ENCODE measurements around the gene FHIP2A.
"Not testable (repeated sequence)": the region's sequence is repeated elsewhere in the genome, so short reads cannot be mapped to it uniquely, and the experiment has no call there.

FHIP2A gene

DNA sequence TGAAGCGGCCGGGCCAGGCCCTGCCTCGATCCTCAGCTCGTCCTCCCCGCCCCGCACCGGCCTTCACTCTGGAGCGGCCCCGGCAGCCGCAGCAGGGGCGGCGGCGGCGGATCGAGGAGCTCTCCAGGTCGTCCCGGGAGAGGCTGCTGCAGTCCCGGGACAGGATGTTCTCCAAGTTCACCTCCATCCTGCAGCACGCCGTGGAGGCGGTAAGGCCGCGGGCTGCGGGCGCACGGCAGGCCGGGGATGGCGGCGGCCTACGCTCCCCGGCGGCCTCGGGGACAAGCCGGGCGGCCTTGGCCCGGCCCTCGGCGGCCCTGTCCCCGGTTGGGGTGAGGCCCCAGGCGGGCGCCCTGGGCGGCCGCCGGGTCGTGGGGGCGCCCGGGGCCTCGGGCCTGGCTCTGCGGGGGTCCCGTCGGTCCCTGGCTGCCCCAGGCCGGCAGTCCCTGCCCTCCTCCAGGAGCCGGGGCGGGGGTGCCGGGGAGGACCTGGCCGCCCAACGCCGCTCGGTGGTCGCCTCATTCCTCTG is 399 bp downstream of the FHIP2A start:
- no peak for DNase-seq

DNA sequence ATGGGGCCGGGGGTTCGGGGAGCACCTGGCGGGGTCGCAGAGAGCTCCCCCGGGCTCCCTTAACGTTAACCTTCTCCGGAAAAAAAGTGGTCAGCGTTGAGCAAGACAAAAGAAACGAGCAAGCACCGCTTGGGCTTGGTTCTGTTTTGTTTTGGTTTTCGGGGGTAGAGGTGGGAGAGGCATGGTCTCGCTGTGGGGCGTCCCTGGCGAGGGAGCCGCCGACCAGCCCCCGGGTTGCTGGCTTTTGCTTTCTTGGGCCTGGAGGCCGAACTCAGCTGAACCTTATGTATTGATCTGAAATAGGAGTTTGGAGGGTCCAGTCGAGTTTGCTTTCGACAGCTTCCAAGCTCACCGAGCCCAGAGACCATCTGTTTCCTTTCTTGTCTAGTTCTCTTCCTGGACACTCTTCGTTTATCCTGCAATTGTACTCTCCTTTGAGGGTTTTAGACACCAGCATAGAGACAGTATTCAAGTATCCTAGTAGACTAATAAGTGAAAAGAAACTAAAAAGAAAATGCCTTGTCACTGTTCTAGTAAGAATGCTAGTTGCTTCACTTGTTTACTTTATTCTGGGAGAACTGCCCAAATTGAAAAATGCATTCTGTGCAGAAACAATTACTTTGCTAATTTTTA is 980 bp downstream of the FHIP2A start:
- no peak for DNase-seq

DNA sequence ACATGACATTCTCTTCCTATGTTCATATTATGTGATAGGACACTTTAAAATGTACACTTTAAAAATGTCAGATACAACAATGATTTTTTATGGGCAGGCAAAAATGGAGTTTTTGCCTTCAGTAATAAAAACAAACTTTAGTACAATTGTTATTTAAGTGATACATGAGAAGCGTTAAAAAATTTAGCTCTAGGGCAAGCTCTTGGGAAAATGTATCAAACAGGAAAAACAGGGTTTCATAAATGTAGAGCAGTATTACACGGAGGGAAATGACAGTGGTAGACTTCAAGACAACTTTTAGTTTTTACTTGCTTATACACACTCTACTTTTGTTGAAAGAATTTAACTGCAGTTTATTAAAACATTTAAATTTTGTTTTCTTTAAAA is 1.5 kb downstream of the FHIP2A start:
- no peak for DNase-seq

DNA sequence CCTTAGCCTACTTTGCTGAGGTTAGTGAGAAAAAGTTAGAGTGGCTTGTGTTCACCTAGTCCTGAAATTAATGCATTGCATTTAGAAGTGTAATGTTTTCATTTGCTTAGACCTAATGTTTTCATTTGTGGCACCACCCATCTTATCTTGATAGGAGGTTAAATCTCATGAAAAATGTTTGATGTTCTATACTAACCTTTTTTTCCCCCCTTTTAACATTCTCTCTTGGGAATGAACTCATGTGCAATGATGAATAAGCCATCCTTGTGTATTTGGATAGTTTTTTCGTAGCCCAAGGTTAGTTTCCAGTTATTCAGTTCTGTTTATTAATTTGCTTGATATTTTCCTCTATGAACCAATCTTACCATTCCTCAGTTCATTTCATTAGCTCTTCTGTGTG is 2.8 kb downstream of the FHIP2A start:
- no peak for DNase-seq

DNA sequence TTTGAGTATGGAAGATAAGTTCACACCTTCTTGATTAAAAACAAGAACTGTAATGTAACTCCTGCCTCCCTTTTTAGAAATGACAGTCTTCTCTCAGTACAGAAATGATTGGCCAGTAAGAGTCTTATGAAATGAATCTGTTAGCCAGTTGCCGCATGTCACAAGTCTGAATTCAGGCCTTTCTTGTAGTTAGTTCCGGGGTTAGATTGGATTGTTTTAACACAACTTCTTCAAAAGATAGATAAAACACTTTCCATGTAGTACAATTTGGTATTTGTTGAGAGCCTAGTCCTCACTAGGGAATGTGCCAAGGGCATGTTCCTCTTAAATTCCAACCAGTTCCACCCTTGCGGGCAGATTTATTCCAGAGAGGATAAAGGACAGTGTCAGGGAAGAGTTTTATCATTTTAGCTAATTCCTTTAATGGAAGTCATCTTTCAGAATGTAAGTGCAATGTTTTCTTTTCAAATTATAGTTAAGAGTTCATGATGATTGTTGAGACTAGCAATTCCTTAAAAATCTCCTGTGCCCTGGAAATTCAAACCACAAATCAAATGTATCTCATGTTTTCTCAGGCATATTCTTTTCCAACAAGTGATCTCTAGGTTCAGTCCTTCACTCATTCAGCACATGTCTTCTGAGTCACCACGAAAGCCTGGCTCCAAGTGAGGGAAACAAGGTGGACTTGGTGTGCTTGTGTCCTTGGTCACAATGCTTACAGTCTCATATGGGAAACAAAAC is 4.1 kb downstream of the FHIP2A start:
- no peak for DNase-seq

DNA sequence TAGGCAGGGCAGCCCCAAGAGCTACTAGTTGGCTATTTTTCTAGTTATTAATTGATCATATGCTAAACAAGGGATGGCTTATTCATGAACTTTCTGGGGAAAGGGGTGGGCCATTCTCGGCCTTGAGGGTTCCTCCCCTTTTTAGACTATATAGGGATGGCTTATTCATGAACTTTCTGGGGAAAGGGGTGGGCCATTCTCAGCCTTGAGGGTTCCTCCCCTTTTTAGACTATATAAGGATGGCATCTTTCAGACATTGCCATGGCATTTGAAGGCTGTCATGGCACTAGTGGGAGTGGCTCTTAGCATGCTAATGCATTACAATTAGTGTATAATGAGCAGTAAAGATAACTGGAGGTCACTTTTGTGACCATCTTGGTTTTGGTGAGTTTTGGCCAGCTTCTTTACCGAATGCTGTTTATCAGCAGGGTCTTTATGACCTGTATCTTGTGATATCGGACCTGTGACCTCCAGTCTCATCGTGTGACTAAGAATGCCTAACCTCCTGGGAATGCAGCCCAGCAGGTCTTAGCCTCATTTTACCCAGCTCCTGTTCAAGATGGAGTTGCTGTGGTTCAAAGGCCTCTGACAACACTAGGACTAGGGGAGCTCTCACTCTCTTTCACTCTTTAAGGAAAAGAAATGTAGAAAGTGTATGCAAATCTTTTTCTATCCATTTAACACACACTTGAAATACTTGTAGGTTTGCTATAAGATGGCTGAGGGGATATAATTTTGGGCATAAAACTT is 7.8 kb downstream of the FHIP2A start:
- no peak for DNase-seq

DNA sequence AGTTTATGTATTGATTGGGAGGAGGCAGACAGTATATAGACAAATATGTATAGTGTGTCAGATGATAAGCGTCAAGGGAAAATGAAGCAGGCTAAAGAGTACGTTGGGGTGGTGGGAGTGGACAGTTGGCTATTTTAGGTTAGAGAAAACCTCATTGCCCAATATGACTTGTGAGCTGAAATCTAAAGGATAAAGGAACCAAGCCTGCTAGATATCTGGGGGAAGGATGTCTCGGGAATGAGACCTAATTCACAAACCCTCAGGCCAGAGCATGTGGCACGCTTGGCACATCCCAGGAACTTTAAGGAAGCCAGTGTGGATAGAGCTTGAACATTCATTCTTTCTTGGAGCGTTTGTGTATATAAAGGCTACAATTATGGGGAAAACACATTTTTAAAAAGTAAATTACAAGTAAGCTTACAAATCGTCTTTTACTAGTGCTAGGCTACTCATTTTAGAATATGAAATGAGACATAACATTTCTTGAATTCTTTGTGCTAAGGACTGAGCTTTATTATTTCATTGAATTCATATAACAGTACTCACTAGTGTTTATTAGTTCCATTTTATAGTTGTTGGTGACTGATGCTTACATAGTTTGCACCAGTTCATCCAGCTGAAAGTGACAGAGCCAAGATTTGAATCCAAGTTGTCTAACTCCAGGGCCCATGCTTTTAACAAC is 9.7 kb downstream of the FHIP2A start:
- DNase-seq: no peak

DNA sequence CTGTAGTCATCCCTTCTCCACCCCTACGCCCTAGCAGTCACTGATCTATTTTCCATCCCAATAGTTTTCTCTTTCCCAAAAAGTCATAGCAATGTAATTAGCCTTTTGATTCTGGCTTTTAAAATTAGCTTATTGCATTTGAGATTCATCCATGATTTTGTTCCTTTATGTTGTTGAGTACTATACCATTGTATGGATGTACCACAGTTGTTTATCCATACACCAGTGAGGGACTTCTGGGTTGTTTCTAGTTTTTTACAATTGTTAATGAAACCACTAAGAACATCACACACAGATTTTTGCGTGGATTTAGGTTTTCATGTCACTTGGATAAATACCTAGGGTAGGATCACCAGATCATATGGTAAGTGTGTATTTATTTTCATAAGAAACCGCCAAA is 16.1 kb downstream of the FHIP2A start:
- no peak for DNase-seq

DNA sequence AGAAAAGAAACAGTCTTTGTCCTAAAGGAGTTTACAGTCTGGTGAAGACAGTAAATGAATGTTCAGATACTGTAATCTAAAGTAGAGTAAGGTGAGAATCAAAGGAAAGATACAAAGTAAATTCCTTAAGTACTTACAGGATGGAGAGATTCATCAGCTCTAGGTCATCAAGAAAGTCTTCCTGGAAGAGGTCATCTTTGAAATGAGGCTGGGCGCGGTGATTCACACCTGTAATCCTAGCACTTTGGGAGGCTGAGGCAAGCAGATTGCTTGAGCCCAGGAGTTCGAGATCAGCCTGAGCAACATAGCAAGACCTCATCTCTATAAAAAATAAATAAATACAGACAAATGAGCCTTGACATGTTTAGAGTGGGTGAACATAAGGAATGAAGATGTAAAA is 18.3 kb downstream of the FHIP2A start:
- DNase-seq: no peak

DNA sequence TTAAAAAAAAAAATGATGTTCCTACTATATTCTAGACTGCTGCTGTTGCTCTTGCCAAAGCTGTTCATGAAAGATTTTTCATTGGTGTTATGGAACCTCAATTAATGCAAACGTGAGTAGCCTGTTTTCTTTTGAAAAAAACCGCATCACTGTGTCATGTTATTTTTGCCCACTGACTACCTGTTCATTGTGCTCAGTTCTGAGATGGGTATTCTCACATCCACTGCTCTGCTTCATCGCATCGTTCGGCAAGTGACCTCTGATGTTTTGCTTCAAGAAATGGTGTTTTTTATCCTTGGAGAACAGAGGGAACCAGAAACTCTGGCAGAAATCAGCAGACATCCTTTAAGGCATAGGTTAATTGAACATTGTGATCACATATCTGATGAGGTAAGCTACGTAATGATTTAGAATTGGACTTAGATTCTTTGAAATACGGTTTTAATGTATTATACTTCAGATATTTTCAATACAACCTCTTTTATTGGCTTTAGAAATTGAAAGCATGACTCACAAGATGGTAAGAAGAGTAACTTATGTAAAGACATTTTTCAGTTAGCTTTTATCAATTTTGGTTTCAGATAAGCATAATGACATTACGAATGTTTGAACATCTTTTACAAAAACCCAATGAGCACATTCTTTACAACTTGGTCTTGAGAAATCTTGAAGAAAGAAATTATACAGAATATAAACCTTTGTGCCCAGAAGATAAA is 24.6 kb downstream of the FHIP2A start:
- DNase-seq: no peak

DNA sequence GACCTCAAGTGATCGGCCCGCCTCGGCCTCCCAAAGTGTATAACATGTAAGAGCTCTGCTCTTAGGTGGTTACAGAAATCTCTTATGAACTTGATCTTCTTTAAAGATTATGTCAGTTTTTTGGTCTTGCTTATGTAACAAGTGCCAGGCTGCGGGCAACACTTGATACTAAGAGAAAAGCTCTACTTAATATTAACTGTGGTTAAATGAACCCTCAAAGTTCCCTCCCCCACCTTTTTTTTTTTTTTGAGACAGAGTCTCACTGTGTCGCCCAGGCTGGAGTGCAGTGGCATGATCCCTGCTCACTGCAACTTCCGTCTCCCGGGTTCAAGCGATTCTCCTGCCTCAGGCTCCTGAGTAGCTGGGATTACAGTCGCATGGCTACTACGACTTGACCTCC is 25.9 kb downstream of the FHIP2A start:
- not testable (repeated sequence) for DNase-seq

DNA sequence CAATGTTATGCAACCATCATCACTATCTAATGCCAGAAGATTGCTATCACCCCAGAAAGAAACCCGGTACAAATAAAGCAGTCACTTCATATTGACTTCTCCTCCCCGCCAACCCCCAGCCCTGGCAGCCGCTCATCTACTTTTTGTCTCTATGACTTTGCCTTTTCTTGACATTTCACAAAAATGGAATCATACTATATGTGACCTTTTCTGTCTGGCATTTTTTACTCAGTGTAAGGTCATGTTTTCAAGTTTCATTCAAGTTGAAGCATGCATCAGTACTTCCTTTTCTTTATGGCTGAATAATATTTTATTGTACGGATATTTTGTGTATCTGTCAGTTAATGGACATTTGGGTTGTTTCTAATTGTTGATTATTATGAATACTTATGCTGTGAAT is 28.1 kb downstream of the FHIP2A start:
- DNase-seq: no peak

DNA sequence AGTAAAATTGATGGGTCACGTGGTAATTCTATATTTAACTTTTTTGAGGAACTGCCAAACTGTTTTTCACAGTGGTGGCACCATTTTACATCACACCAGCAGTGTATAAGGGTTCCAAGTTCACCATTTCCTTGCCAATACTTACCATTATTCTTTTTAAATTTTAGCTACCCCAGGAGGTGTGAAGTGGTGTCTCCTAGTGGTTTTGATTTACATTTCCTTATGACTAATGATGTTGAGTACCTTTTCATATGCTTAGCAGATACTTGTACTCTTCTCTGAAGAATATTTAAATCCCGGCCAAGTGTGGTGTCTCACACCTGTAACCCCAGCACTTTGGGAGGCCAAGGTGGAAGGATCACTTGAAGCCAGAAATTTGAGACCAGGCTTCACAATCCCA is 28.5 kb downstream of the FHIP2A start:
- no peak for DNase-seq

DNA sequence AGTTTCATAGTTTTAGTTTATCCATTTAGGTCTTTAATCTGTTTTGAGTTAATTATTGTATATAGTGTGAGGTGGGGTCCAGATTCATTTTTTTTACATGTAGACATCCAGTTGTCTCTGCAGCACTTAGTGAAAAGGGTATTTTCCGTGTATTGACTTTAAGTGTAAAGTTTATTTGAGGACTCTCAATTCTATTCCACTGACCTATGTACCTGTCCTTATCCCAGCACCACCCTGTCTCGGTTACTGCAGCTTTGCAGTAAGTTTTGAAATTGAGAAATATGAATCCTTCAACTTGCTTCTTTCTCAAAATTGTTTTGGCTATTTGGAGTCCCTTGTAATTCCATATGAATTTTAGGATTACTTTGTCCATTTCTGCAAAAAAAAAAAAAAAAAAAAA is 29.8 kb downstream of the FHIP2A start:
- no peak for DNase-seq

DNA sequence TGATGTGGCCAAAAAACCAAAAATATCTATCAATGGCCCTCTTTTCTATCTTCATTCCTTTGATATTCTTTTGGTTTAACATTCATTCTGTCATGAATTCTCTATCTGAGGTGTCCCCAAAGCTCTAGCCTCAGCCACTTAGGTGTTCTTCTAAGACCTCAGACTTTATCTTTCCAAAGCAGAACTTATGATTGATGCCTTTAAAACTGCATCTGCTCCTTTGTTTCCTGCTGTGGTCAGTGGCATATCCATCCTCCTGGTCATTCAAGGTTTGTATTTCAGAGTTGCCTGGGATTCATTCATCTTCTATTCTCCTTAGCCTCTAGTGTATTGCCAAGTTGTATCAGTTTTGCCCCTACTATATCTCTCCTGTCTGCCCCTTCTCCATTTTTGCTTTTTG is 30.6 kb downstream of the FHIP2A start:
- no peak for DNase-seq

DNA sequence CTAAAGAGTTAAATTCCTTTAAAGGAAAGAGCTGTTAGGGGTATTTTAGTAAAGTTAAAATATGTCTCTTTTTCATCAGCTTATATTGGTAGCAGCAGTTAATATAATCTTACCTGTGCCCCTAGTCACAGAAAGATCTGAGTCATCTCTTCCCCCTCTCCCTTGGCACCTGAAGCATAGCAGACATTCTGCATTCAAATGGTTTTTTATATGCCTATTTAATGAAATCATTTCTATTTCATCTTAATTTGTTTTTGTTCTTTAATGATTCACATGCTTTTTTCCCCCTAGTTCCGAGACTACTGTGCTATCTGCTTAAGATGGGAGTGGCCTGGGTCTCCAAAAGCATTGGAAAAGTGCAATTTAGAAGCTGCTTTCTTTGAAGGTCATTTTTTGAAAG is 33.3 kb downstream of the FHIP2A start:
- no peak for DNase-seq

DNA sequence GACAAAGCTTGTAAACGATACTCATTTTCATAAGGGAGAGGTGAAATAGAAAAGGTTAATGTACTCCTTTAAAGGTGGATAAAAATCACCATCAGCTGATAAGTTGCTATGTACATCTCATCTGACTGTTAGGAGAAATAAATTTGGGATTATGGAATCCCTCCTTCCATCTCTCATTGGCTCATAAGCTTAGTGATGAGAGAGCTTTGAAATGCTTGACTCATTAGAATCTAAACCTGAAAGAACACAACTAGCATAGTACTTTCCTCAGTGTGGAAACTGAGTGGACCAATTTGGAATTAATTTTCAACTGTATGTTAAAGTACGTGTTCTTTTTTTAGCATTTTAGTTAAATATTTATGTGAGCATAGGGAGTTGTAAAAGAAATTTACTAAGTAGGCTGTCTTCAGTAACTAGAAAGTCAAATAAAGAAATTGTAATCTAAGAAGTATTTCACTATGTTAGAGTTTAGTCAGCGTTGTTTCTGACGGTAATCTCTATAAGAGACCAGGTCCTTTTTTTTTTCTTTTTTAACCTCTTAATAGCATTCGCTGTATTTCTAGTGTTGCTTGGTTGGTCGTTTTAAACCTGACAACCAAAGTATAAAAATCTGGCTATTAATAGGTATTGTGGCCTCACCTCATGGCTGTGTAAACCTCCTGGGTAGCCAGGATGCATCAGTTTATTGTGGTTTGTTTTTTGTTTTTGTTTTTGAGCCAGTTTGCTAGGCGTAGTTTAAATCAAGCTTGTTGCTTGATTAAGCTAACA is 34.4 kb downstream of the FHIP2A start:
- no peak for DNase-seq

DNA sequence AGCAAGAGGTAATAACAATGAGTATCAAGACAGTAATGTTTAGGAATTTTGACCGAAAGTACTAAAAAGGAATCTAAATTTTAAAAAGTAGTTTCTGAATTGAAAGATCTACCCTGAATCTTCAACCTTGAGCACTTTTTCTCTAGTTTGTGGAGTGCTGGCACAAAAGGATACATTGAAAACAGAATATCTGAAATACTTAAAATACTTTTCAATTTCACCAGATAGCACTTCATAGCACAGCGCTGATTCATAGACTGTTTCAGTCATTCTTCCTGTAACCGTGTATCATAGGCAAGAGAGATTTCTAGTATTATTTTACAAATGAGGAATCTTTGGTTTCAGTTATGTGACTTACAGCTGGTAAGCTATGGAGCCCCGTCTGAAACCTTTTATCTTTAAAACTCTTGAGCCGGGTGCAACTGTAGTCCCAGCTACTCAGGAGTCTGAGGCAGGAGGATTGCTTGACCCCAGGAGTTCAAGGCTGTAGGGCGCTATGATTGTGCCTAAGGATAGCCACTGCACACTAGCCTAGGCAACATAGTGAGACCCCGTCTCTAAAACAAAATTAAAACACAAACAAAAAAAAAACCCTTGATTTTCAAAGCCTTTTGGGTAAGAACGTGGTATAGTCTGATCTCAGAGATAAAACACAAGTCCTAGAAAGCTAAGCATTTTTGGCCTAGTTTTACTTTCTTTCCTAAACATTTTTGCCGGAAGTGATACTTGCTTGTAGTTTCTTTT is 35.1 kb downstream of the FHIP2A start:
- DNase-seq: no peak

DNA sequence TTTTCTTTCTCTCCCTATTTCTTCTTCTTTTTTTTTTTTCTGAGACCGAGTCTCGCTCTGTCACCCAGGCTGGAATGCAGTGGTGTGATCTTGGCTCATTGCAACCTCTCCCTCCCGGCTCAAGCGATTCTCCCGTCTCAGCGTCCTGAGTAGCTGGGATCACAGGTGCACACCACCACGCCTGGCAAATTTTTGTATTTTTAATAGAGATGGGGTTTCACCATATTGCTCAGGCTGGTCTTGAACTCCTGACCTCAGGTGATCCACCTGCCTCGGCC is 35.6 kb downstream of the FHIP2A start:
- DNase-seq: not testable (repeated sequence)

DNA sequence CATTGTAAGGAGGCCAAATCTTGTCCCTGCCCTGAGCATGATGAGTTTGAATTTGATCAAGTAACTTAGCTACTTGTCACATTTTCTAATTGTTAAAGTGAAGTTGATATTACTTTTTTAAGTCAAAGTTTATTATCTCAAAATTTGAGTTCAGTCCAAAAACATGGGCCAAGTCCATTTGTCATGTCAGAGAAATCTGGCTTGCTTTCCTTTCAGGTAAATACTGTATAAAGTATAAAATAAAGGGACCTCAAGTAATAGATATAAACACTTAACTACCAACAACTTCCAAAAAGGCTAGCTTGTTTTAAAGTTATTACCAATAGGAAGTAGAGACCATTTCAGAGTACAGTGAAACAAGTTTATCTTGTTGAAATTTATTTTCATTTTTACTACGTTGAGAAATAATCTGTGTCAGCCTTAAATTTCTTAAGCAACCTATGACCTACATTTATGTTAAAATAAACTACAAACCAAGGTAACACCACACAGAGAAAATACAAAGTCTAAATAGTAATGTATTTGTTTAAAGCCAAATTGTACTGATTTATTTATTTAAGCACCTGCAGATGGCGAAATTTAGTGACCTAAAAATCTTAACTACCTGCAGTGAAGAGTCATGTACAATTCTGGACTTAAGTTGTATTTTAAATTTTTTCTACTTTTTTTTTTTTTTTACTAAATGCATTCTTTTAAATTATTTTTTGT is 36.5 kb downstream of the FHIP2A start:
- DNase-seq: no peak

DNA sequence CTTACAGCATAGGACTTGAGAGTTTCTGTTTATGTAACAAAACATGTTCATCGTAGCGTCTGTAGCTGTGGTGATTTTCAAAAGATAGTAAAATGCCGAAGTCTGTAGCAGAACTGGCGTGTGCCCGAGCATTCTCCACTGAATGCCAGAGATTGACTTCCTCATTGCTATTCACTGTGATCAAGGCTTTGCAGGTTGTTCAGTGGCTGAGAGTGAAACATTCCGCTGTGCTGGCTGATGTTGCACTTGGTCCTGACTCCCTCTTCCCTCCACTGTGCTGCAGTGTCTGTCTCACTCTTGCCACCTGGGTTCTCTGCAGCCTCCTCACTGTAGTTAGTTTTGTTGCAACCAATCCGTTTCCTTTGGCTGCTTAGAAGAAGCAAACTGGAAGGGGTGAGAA is 37.6 kb downstream of the FHIP2A start:
- DNase-seq: no peak
